Endothelial cell of umbilical vein (primary cell): Measurements from ENCODE around the gene METTL6. TPM values are rescaled to one million over a fixed set of nuclear protein-coding genes. Genes with fewer than 3 reads are reported as not detected.

Experiments used
- BruUV-seq: library from RNA; stranded (reverse); fragments of 400-500 nt; replicated peaks from 2 replicates; lab custom pipeline; 2021; lab: Mats Ljungman, UMichigan
- CTCF ChIA-PET: fragments of 300-600, 350-600 bp; sonication (Branson Sonifier 250); formaldehyde crosslinking; loops from one replicate; lab custom pipeline; 2021; ENCODE audit warnings: antibody characterized with exemption, inconsistent platforms; lab: Charles Lee
- POLR2A ChIA-PET: fragments of 300-600, 350-600 bp; sonication (Branson Sonifier 250); formaldehyde crosslinking; loops from one replicate; lab custom pipeline; 2021; ENCODE audit warnings: antibody characterized with exemption, inconsistent platforms; lab: Charles Lee
- DNase-seq: peaks from one replicate; pipeline ENCODE4 v3.0.0-alpha.2; 2011; ENCODE audit warnings: low read depth, low spot score
- FAIRE-seq: peaks from 2 replicates; lab custom pipeline; 2011; peaks lifted over from hg19 to GRCh38; lab: Jason Lieb, UNC
- H2AFZ ChIP-seq: 2 replicates; pipeline ENCODE4 v1.6.0; 2012; ENCODE audit warnings: low read depth, low read length, control low read depth, inconsistent platforms
- H3K27ac ChIP-seq: 2 replicates; pipeline ENCODE4 v1.5.1; 2011; ENCODE audit warnings: low read depth, mild to moderate bottlenecking, control low read depth, low read length, moderate library complexity; ENCODE audit not compliant: insufficient read depth
- H3K27me3 ChIP-seq, 2 experiments: 2 replicates each; pipeline versions ENCODE4 v1.6.0 to v1.6.1; 2011; ENCODE audit warnings: low read length in 2 of 2, mixed read lengths in 1 of 2; ENCODE audit not compliant: control insufficient read depth in 2 of 2, insufficient read depth in 2 of 2
- H3K36me3 ChIP-seq, 2 experiments: 2 replicates in 1 of 2; 3 replicates in 1 of 2; pipeline ENCODE4 v1.5.1; 2011; ENCODE audit warnings: low read length in 2 of 2, mild to moderate bottlenecking in 1 of 2, moderate library complexity in 1 of 2; ENCODE audit not compliant: control insufficient read depth in 2 of 2, insufficient read depth in 2 of 2; ENCODE audit errors: extremely low read depth in 1 of 2
- H3K4me1 ChIP-seq: 3 replicates; pipeline ENCODE4 v1.5.1; 2011; ENCODE audit warnings: mild to moderate bottlenecking, low read length; ENCODE audit not compliant: control insufficient read depth, insufficient read depth; ENCODE audit errors: extremely low read depth
- H3K4me2 ChIP-seq: 2 replicates; pipeline ENCODE4 v1.6.1; 2011; ENCODE audit warnings: low read length, control low read depth, mixed read lengths; ENCODE audit not compliant: insufficient read depth
- H3K4me3 ChIP-seq, 3 experiments: fragments of 200-600 bp in 1 of 3; sonication (generic), shearing (Covaris generic) in 1 of 3; replicated peaks in 1 of 3; 2 replicates each; pipeline ENCODE4 v1.5.1; 2011 to 2016; ENCODE audit warnings: control low read depth in 3 of 3, low read length in 3 of 3, mild to moderate bottlenecking in 2 of 3, inconsistent platforms in 1 of 3, low read depth in 1 of 3, moderate library complexity in 1 of 3; ENCODE audit not compliant: insufficient read depth in 1 of 3
- H3K79me2 ChIP-seq: 2 replicates; pipeline ENCODE4 v1.6.0; 2012; ENCODE audit warnings: low read length, inconsistent platforms; ENCODE audit not compliant: control insufficient read depth, insufficient read depth
- H3K9ac ChIP-seq: replicated peaks from 2 replicates; pipeline ENCODE3; 2011; ENCODE audit warnings: low read length, control low read depth; ENCODE audit not compliant: insufficient read depth; ENCODE audit errors: extremely low read depth
- H3K9me1 ChIP-seq: replicated peaks from 3 replicates; pipeline ENCODE4 v1.6.0; 2011; ENCODE audit warnings: mild to moderate bottlenecking, low read length; ENCODE audit not compliant: control insufficient read depth, insufficient read depth; ENCODE audit errors: extremely low read depth
- H3K9me3 ChIP-seq: replicated peaks from 2 replicates; pipeline ENCODE4 v1.5.1; 2012; ENCODE audit warnings: low read length, inconsistent platforms; ENCODE audit not compliant: control insufficient read depth, insufficient read depth
- H4K20me1 ChIP-seq: replicated peaks from 2 replicates; pipeline ENCODE3; 2011; ENCODE audit warnings: mild to moderate bottlenecking, low read length; ENCODE audit not compliant: control insufficient read depth, insufficient read depth; ENCODE audit errors: extremely low read depth
- CTCF ChIP-seq, 2 donors: IDR thresholded peaks; 1 replicate in 1 of 2; 2 replicates in 1 of 2; pipeline ENCODE4 v1.5.1; 2011; ENCODE audit warnings: low read length in 2 of 2, mild to moderate bottlenecking in 2 of 2, moderate library complexity in 2 of 2, control low read depth in 1 of 2, inconsistent platforms in 1 of 2, low read depth in 1 of 2; ENCODE audit not compliant: insufficient read depth in 1 of 2; ENCODE audit errors: extremely low read depth in 1 of 2
- EZH2 ChIP-seq: IDR thresholded peaks from 2 replicates; pipeline ENCODE4 v1.6.1; 2012; ENCODE audit warnings: borderline replicate concordance, low read depth, mild to moderate bottlenecking, moderate library complexity, low read length, inconsistent platforms; ENCODE audit not compliant: severe bottlenecking
- FOS ChIP-seq: IDR thresholded peaks from 2 replicates; pipeline ENCODE4 v1.6.1; 2011; ENCODE audit warnings: mild to moderate bottlenecking, low read length, moderate library complexity, borderline replicate concordance; ENCODE audit not compliant: insufficient read depth
- GATA2 ChIP-seq: IDR thresholded peaks from 2 replicates; pipeline ENCODE4 v1.7.0; 2011; ENCODE audit warnings: low read depth, mild to moderate bottlenecking, moderate library complexity, mixed read lengths, low read length; ENCODE audit not compliant: insufficient read length, insufficient read depth
- JUN ChIP-seq: IDR thresholded peaks from 2 replicates; pipeline ENCODE4 v1.6.1; 2011; ENCODE audit warnings: borderline replicate concordance, low read depth; ENCODE audit not compliant: insufficient read length, insufficient read depth
- MAX ChIP-seq: IDR thresholded peaks from 2 replicates; pipeline ENCODE4 v1.6.1; 2011; ENCODE audit not compliant: insufficient read depth, insufficient read length
- MYC ChIP-seq: IDR thresholded peaks from one replicate; pipeline ENCODE4 v1.6.1; 2011; ENCODE audit warnings: mild to moderate bottlenecking, low read depth, low read length
- POLR2A ChIP-seq: IDR thresholded peaks from 2 replicates; pipeline ENCODE4 v1.6.1; 2012; ENCODE audit warnings: low read depth, mild to moderate bottlenecking, control low read depth, low read length
- POLR2AphosphoS5 ChIP-seq: IDR thresholded peaks from 2 replicates; pipeline ENCODE4 v1.6.1; 2012; ENCODE audit warnings: low read depth, mild to moderate bottlenecking, control low read depth, low read length, moderate library complexity; ENCODE audit not compliant: insufficient read depth
- dilution Hi-C: fragments of 300-500 bp; cut with MboI; formaldehyde crosslinking; loops from one replicate; pipeline ENCODE4 v1.15.0; 2019; ENCODE audit warnings: low sequenced_read_pairs; ENCODE audit not compliant: extremely low pct_ligation_motif_present
- intact Hi-C: fragments of 100-400 bp; cut with micrococcal nuclease; formaldehyde crosslinking; loops from one replicate; pipeline ENCODE4 v1.10.0; 2022
- polyA plus RNA-seq, 4 experiments: library from polyadenylated mRNA; depleted of rRNA in 3 of 4; stranded (reverse) in 3 of 4; unstranded in 1 of 4; fragments of >200 nt; gene quantifications; 2 replicates each; pipeline versions ENCODE4 v1.2.1 to v1.2.3, GENCODE V29; 2011 to 2012; ENCODE audit warnings: missing spikeins in 1 of 4
- total RNA-seq: library from RNA; stranded (reverse); gene quantifications from 2 replicates; pipeline ENCODE4 v1.2.3, GENCODE V29; 2021

METTL6 gene
- total and polyA plus RNA-seq, 2 donors (not counting 3 experiments of a cell fraction or from before 2014, with no cell fraction given), result 12.7 to 19.5 TPM

DNA sequence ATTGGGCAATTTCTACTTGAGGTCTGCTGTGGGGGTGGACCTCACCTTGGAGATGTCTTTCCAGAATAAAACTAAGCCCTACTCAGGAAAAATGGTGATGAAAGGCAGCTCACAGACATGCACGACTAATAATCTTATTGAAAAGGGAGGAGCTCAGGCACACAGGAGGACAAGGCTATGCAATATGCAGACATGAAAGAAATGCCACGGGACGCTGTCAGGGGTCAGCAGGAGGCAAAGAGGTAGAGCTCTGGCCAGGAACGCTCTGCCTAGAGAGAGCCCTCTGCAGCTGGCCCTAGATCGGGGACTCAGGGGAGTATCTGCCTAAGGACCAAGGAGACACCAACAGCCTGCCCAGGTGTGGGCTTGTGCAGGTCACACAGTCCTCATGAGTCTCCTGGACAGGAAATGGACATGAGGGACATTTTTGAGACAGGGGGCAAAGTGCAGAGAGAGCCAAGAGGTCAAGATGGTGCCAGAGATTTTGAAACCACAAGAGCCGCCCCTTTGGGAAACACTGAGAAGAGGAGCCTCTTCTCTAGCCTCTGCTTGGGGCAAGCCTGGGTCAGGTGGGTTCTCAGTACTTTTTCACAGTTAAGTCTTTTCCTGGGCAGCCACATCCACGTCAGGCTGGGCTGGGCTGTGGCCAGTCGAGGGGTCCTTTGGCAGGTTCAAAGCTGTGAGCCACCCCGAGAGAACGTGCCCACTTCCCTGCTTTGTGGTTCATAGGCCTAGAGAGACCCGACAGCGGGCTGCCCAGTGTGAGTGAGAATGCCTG, 23.3 kb upstream of the METTL6 start:
- Histone ChIP-seq H3K4me1 (no peaks in the 10 kb centered on the region), H2AFZ (no peak overlapping the region), H3K27ac (no peak overlapping the region), H3K4me2 (no peak overlapping the region), H3K9ac (no peak overlapping the region), H3K27me3 (no peaks in the 10 kb centered on the region), H3K4me3 (no peak overlapping the region), H3K79me2 (no peaks in the 10 kb centered on the region), H4K20me1 (no peaks in the 10 kb centered on the region), H3K9me3 (no peaks in the 10 kb centered on the region), H3K9me1 (no peaks in the 10 kb centered on the region), H3K36me3 (no peaks in the 10 kb centered on the region)
- ChIA-PET POLR2A (no interaction called here), CTCF (no interaction called here)
- BruUV-seq, result no TSS peak
- FAIRE-seq (no peak), DNase-seq (no peak)
- intact Hi-C loops, result no loop called here
- dilution Hi-C loops, result no loop called here
- TF ChIP-seq JUN (no peak), EZH2 (no peak), CTCF (IDR thresholded peaks at IDR 0.05; ENCODE audit: extremely low read depth in 1 of 2, insufficient read depth in 1 of 2, low read depth in 1 of 2, low read length in 2 of 2) (no peak), GATA2 (no peak), MYC (no peak), MAX (no peak), POLR2A (no peak), FOS (no peak), POLR2AphosphoS5 (no peak)
